Measurements from ENCODE around the gene NFIA.

NFIA gene

GRCh38 chr1:61187352-61188086, 105.2 kb downstream of the NFIA start:
- no peak for DNase-seq

DNA sequence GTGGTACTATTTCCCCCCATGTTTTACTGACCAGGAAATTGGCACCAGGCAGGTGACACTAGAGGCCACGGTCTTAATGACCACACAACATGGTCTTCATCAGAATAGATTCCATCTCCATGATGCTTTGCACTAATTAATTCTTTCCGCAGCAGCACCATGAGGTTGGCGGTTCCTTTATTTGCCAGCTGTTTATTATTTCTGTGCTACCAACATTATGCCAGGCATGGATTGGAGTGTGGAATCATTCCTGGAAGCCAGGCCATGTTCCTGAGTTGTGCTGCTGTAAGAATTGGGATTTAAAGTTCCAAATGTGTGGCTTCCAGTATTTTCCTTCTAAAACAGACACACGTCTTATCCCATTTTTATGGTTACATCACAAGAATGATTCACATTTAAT, 107.8 kb downstream of the NFIA start:
- no peak for DNase-seq

DNA sequence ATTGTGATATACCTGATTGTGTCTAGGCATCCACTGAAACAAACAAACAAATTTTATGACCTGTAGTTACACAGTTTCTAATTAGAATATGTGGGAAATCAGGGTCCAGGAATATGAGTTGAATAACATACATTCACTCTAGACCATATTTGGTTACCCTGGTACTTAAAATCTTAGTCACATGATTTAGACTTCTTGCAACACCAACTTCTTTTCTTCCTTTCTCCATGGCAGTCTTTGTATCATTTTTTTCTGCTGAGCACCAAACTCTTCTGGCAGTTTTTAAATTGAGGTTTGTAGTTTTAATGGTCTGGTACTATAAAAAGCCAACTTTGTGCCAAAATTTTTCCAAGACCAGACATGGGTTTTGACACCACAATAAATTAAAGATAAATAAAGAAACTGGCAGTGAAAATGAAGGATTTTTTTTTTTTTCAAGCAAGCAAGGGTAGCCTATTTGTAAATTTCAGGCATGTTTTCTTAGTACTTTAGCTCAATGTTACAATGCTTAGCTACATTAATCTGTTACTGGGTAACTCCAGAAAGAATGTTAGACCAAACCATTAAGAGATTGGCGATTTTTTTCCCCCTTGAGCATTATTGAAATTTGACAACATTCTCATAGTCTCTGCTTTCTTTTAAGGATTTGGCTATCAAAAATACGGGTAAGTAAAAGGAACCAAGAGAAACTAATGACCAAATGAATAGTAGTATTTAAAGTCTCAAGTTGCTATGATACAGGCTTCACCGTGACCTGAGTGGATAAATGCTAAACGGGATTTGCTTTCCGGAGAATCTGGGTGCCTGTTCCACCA, 108.5 kb downstream of the NFIA start:
- no peak for DNase-seq

- no peak for DNase-seq
Observed at GRCh38 chr1:61191433-61191720, 109.0 kb downstream of the NFIA start.

DNA sequence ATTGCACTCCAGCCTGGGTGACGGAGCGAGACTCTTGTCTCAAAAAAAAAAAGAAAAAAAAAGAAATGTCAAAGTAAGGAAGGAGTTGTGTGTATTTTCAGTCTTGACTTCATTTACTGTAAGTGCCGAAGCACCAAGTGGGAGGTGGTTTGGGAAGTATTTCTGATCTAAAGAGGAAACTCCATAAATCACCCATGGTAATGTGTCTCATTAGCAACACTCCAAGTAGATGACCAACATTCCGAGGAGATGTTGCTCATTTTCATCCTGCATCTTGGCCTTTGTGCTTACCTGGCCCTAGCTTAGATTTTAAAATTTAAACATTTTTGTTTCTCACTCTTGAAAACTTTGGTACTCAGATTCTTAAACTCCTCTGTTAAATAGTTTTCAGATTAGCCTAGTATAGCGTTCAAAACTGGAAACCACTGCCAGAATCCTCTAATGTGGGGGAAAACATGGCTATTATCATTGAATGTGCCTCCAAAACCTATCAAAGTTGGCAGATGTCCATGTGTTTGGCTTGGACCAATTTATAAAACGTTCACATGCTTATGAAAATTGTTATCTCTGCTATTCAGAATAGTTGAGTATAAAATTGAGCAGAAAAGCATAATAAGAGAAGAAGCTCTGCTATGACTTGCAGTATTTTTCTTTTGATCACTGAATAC, 110.4 kb downstream of the NFIA start:
- DNase-seq: no peak

DNA sequence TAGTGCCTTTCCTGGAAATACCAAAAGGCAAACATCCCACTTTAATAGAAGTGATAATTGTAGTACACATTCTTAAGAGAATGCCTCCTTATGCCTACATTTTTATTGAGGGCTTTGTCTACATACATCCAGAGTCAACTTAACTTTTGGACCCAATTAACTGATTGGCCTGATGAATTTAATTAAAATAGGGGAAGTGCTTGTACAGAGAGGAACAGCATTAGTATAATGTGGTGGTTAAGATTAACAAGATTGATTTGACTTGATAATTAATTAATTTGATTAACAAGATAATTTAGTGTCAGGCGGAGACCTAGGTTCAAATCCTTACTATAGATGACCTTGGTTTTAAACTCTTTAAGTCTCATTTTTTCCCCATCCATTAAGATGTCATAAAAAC, 111.4 kb downstream of the NFIA start:
- DNase-seq: no peak

DNA sequence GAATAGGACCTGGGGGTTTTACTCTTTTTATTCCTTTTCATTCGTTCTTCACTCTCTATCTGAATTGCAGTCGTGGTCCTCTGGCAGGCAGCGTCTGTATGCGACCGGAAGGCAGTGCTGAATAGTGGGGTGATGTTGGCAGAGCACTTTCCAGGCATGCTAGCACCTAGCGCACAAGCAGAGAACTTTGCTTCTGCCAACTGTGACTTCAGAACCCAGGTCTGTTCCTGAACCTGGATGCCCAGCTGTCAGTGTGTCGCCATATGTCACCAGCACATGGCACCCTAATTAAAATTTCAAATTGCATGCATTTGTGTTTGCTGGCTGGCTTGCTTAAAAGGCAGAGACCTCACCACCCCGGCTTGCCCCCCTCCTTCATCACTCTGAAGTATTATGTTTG, 116.2 kb downstream of the NFIA start:
- DNase-seq: no peak

DNA sequence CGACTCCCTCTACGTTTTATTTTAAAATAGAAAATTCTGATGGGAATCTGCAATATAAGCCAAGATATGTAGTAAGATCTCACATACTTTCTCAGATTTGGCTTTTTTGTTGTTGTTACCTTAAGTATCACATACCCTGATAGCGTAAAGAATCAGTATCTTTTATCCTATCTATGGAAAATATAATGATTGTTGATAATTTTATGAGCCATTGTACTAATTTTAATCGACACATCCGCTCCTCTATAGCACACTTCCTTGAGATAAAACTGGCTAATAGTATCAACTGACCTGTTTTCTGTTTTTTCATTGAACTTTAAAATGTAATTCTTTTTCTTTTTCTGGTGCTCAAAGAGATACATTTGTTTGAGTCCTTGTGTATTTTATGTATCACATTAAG, 118.7 kb downstream of the NFIA start:
- DNase-seq: no peak

DNA sequence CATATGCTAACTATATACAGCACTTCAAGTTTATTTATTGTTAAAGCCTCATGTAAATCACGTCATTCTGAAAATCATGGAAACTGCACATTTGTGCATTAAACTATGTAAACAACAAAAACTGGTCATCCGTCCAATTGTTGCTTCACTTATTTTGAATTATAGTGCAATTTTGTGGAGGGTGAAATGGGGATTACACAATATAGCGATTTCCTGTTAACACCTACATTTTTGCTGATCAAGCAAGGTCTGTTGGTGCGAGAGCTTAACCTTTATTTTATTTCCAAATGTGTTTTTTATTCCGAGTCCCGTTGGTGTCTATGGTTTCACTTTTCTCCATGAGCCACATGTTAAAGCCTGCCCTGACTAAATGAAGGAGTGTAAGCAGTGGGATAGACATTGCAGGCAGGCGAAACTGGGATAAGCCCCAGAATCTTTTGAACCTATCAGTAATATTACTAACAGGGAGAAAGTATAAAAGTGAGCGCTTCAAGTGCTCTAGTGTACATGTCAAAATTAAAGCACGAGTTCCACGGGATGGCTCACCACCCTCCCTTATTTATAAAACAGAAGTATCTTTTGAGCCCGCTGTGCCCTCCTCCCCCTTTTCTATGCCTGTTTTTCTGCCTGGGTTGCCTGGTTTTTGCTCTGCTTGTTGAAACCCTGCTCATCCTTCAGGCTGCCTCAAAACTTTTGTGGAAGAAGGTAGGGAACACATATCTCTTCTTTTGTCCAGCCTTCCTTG, 120.7 kb downstream of the NFIA start:
- DNase-seq: no peak

GRCh38 chr1:61204528-61204927, 122.2 kb downstream of the NFIA start:
- DNase-seq: no peak

DNA sequence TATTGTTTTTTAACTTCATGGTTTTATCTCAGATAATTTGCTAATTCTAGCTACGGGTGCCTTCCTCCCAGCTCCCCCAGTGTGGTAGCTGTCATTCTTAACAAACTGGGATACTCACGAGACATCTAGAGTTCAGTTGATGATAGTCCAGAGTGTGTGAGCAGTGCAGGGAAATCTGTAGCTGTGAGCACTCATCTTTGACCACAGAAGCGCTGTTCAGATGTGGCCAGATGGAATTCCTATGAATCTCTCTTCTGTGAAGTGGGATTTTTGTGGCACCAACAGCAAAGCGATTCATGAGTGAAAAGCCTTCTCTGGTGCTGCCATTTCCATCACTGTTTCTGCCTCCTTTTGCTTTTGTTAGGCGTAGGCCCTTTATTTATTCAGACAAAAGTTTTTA, 125.1 kb downstream of the NFIA start:
- no peak for DNase-seq

GRCh38 chr1:61208172-61208571, 125.8 kb downstream of the NFIA start:
- DNase-seq: no peak

DNA sequence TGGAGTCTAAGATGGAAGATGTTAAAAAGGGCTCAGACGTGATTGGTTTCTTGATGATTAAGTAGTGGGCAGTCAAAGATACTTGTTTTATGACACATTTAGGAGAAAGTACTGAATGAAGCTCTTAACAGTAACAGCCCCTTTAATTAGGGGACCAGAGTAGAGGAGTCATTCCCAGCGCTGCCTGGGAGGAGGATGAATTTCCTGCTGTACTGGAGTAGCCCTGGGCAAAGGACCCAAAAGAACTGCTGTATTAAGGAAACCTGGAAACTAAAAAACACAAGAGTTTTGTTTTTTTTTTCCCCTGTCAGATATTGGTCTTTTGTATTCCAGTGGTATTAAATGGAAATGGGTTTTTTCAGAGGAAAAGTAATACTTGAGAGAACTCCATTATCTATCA, 126.5 kb downstream of the NFIA start:
- no peak for DNase-seq

GRCh38 chr1:61210435-61211154, 128.2 kb downstream of the NFIA start:
- DNase-seq: no peak

GRCh38 chr1:61213245-61214011, 131.1 kb downstream of the NFIA start:
- DNase-seq: no peak

GRCh38 chr1:61215119-61215518, 132.8 kb downstream of the NFIA start:
- DNase-seq: no peak

GRCh38 chr1:61215676-61216289, 133.4 kb downstream of the NFIA start:
- DNase-seq: no peak

DNA sequence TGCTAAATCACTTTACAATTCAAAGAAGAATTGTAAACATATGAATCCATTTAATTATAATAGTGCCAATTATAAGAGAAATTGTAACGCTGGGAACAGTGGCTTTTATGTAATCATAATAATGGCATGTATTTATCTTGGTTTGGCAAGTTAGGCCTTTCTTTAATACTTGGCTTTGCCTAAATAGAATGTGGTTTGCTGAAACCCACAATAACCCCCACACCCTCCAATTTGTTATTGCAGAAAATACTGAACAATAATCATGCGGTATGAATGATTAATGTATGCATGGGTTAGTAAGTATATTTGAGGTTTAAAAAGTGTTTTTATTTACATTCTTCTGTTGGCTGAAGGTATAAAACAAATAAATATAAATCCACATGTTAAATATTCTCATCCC, 138.2 kb downstream of the NFIA start:
- DNase-seq: no peak

DNA sequence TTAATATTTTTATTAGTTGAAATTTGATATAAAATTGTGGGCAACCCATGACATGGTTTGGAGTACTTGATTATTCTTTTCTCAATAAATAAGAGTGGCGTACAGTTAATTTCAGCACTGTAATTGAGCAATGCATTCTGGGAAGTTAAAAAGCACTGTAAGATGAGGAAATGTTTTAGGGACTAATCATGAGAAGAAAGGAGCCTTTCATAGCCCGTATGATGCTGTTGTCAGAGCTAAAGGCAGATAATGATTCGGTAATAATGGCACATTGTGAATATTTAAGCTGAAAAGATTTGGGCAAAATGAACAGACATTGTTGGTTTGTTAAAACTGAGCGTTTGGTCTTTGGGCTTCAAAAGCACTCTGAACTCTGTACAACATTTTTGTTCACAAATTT, 139.3 kb downstream of the NFIA start:
- DNase-seq: no peak

DNA sequence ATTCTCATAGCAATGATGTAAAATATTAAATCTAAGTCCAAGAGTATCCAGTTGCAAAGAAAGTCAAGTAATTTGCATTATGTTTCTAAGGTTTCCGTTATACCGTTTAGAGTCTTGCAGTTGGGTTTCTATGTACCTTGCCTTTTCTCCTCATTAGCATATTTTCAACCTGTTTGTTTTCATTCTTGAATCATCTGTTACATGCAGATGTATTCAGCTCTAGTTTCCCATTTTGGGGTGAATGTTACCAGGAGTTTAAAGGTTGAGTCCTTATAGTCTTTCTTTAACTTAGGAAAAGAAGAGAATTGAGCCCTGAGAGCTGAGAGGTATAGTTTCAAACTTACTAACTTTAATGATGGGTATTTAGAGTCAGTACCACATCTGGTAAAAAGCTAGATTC, 139.9 kb downstream of the NFIA start:
- DNase-seq: no peak

DNA sequence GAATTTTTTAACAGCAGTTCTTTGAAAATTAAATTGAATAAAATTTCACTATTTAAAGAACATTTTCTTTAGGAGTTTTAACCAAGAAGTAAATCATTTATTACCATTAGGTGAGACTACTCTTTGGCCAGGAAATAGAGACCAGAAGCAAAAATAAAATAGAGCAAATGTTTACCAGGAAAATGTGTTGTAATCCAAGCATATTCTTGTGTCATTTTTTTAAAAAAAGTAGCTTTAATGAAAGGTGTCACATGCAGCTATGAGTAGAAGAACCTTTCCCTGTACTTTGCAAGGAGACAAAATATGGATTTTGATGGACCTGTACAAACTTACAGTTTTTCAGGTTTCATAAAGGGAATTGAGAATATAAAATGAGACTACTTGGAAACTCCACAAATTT, 140.8 kb downstream of the NFIA start:
- no peak for DNase-seq

- DNase-seq: no peak
Observed at GRCh38 chr1:61224609-61225008, 142.2 kb downstream of the NFIA start.
